KMS-11 (cell line): ENCODE results near the gene SOX5.

Experiments
- H2AFZ ChIP-seq: fragments of 200-600 bp; sonication (generic); 2 replicates; pipeline ENCODE4 v1.6.1; 2016; ENCODE audit warnings: antibody characterized with exemption, mixed run types, low read depth
- H3K27ac ChIP-seq: fragments of 200-600 bp; sonication (generic); 2 replicates; pipeline ENCODE4 v1.6.1; 2016; ENCODE audit warnings: mild to moderate bottlenecking, mixed run types
- H3K27me3 ChIP-seq: fragments of 200-600 bp; sonication (generic); 2 replicates; pipeline ENCODE4 v1.6.1; 2017; ENCODE audit warnings: mild to moderate bottlenecking, low read depth, mixed run types, moderate library complexity; ENCODE audit not compliant: insufficient read depth
- H3K36me3 ChIP-seq: fragments of 200-600 bp; sonication (generic); 2 replicates; pipeline ENCODE4 v1.6.1; 2017; ENCODE audit warnings: mild to moderate bottlenecking, mixed run types; ENCODE audit not compliant: insufficient read depth
- H3K4me1 ChIP-seq: fragments of 200-600 bp; sonication (generic); 2 replicates; pipeline ENCODE4 v1.6.1; 2016; ENCODE audit warnings: mild to moderate bottlenecking, low read depth, mixed run types; ENCODE audit not compliant: poor library complexity, severe bottlenecking
- H3K4me2 ChIP-seq: fragments of 200-600 bp; sonication (generic); 2 replicates; pipeline ENCODE4 v1.7.0; 2016; ENCODE audit warnings: mild to moderate bottlenecking, mixed run types
- H3K4me3 ChIP-seq: fragments of 200-600 bp; sonication (generic); IDR thresholded peaks from 2 replicates; pipeline ENCODE4 v1.6.1; 2017; ENCODE audit warnings: low read depth, low read length, mixed read lengths; ENCODE audit not compliant: insufficient read depth
- H3K79me2 ChIP-seq: fragments of 200-600 bp; sonication (generic); 2 replicates; pipeline ENCODE4 v1.6.1; 2016; ENCODE audit warnings: low read depth, mixed run types; ENCODE audit not compliant: insufficient read depth
- H3K9ac ChIP-seq: fragments of 200-600 bp; sonication (generic); 2 replicates; pipeline ENCODE4 v1.6.1; 2016; ENCODE audit warnings: mild to moderate bottlenecking, mixed run types
- H4K20me1 ChIP-seq: fragments of 200-600 bp; sonication (generic); 2 replicates; pipeline ENCODE4 v1.6.1; 2016; ENCODE audit warnings: mild to moderate bottlenecking, mixed run types; ENCODE audit not compliant: insufficient read depth
- CTCF ChIP-seq: fragments of 200-600 bp; sonication (generic); conservative IDR thresholded peaks from 2 replicates; pipeline ENCODE4 v1.6.1; 2017; ENCODE audit warnings: low read depth, mild to moderate bottlenecking, antibody characterized with exemption, low read length, moderate library complexity, mixed read lengths

The SOX5 gene

GRCh38 chr12:23655884-23656283 is 293.6 kb downstream of the SOX5 start:
- Histone ChIP-seq H4K20me1 (no peaks in the 10 kb centered on the region), H3K36me3 (no peaks in the 10 kb centered on the region), H3K79me2 (no peaks in the 10 kb centered on the region), H2AFZ (no peak overlapping the region), H3K9ac (no peak overlapping the region), H3K27ac (no peak overlapping the region), H3K27me3 (no peaks in the 10 kb centered on the region), H3K4me2 (no peak overlapping the region), H3K4me1 (no peaks in the 10 kb centered on the region), H3K4me3 (no peak overlapping the region)
- no peak for TF ChIP-seq CTCF

- no peak for TF ChIP-seq CTCF
- Histone ChIP-seq H4K20me1 (no peaks in the 10 kb centered on the region), H2AFZ (no peak overlapping the region), H3K4me2 (no peak overlapping the region), H3K4me3 (no peak overlapping the region), H3K36me3 (no peaks in the 10 kb centered on the region), H3K79me2 (no peaks in the 10 kb centered on the region), H3K27me3 (no peaks in the 10 kb centered on the region), H3K4me1 (no peaks in the 10 kb centered on the region), H3K27ac (no peak overlapping the region), H3K9ac (no peak overlapping the region)
Measured at GRCh38 chr12:23655112-23655511, 294.4 kb downstream of the SOX5 start.

- no peaks in the 10 kb centered on the region for H4K20me1 ChIP-seq
Measured at GRCh38 chr12:23648546-23648945, 300.9 kb downstream of the SOX5 start.

GRCh38 chr12:23640754-23641153 is 308.7 kb downstream of the SOX5 start:
- no peak overlapping the region for H3K9ac ChIP-seq
- no peaks in the 10 kb centered on the region for H4K20me1 ChIP-seq
- H3K36me3 ChIP-seq, result no peaks in the 10 kb centered on the region
- H3K27me3 ChIP-seq, result no peaks in the 10 kb centered on the region
- no peak for TF ChIP-seq CTCF
- H2AFZ ChIP-seq, result no peak overlapping the region
- no peak overlapping the region for H3K4me3 ChIP-seq
- no peak overlapping the region for H3K27ac ChIP-seq
- H3K4me2 ChIP-seq, result no peak overlapping the region
- no peaks in the 10 kb centered on the region for H3K4me1 ChIP-seq
- no peaks in the 10 kb centered on the region for H3K79me2 ChIP-seq

More at GRCh38 chr12:23648546-23648945, 300.9 kb downstream of the SOX5 start:
- Histone ChIP-seq H3K79me2 (no peaks in the 10 kb centered on the region), H2AFZ (no peak overlapping the region), H3K27me3 (no peaks in the 10 kb centered on the region), H3K9ac (no peak overlapping the region), H3K36me3 (no peaks in the 10 kb centered on the region), H3K27ac (no peak overlapping the region), H3K4me3 (no peak overlapping the region), H3K4me2 (no peak overlapping the region), H3K4me1 (no peaks in the 10 kb centered on the region)
- TF ChIP-seq CTCF, result no peak

GRCh38 chr12:23634344-23634743 is 315.1 kb downstream of the SOX5 start:
- Histone ChIP-seq H3K4me2 (no peak overlapping the region), H3K79me2 (no peaks in the 10 kb centered on the region), H4K20me1 (no peaks in the 10 kb centered on the region), H2AFZ (no peak overlapping the region), H3K27me3 (no peaks in the 10 kb centered on the region), H3K27ac (no peak overlapping the region), H3K4me1 (no peaks in the 10 kb centered on the region), H3K4me3 (no peak overlapping the region), H3K36me3 (no peaks in the 10 kb centered on the region), H3K9ac (no peak overlapping the region)
- no peak for TF ChIP-seq CTCF
